Ovary (tissue), 3 donors: Measurements from ENCODE around the gene CCT6A.

Source experiments
- EP300 ChIP-seq: sonication (generic); formaldehyde crosslinking; IDR thresholded peaks from one replicate; pipeline ENCODE4 v1.6.1; 2017; ENCODE audit warnings: antibody characterized with exemption
- POLR2A ChIP-seq: fragments of 450-650 bp; IDR thresholded peaks from one replicate; pipeline ENCODE4 v1.6.1; 2017; ENCODE audit warnings: antibody characterized with exemption, mild to moderate bottlenecking, moderate library complexity
- TF ChIP-seq, protein P1 (sequence below), 3 donors: fragments of 450-650 bp in 2 of 3; fragments of 200-600 bp in 1 of 3; IDR thresholded peaks; one replicate each; pipeline versions ENCODE4 v1.5.1 to v1.8.0; 2016 to 2022; ENCODE audit warnings: antibody characterized with exemption in 3 of 3, mild to moderate bottlenecking in 1 of 3
- donor health status: DM: no; HTN: no; CAD: no.

- TF ChIP-seq, protein P1, sequence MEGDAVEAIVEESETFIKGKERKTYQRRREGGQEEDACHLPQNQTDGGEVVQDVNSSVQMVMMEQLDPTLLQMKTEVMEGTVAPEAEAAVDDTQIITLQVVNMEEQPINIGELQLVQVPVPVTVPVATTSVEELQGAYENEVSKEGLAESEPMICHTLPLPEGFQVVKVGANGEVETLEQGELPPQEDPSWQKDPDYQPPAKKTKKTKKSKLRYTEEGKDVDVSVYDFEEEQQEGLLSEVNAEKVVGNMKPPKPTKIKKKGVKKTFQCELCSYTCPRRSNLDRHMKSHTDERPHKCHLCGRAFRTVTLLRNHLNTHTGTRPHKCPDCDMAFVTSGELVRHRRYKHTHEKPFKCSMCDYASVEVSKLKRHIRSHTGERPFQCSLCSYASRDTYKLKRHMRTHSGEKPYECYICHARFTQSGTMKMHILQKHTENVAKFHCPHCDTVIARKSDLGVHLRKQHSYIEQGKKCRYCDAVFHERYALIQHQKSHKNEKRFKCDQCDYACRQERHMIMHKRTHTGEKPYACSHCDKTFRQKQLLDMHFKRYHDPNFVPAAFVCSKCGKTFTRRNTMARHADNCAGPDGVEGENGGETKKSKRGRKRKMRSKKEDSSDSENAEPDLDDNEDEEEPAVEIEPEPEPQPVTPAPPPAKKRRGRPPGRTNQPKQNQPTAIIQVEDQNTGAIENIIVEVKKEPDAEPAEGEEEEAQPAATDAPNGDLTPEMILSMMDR (IDR thresholded peaks at IDR 0.05) = no peak
- TF ChIP-seq POLR2A = no peak
- TF ChIP-seq EP300 = no peak
Measured at GRCh38 chr7:56007167-56007652, 44.4 kb upstream of the CCT6A start.
